ENCODE data around the gene SCAF8. TPM values are rescaled to one million over a fixed set of nuclear protein-coding genes. Genes with fewer than 3 reads are reported as not detected.

The SCAF8 gene
- total and polyA plus RNA-seq, 2 of the 8 experiments (the other 6 are each of a cell fraction or from before 2014, with no cell fraction given), result 20.3 to 46.3 TPM

- no peak overlapping the region for H4K5ac ChIP-seq (ENCODE audit: insufficient read length, low read depth, low read length)
- H2BK120ac ChIP-seq (replicated peaks; ENCODE audit: low read depth, low read length), result no peak overlapping the region
- no peak overlapping the region for H3K23ac ChIP-seq (ENCODE audit: insufficient read length)
- TF ChIP-seq E2F6 (IDR thresholded peaks at IDR 0.05), result 0 out of 2 replicates have a peak, but pooled peaks have one; percentile 26
- no peak for TF ChIP-seq CTCF (IDR thresholded peaks at IDR 0.05; ENCODE audit: control extremely low read depth in 1 of 3, insufficient read depth in 1 of 3, low read depth in 1 of 3, low read length in 3 of 3)
- H4K20me1 ChIP-seq (replicated peaks in 1 of 2; ENCODE audit: control insufficient read depth in 1 of 2, insufficient read depth in 2 of 2, low read length in 2 of 2), result peaks cover 0 to 6% of the 10 kb centered on the region in 2 experiments
- no peak overlapping the region for H2AK5ac ChIP-seq (ENCODE audit: low read depth, low read length)
- no peaks in the 10 kb centered on the region for H3K23me2 ChIP-seq (ENCODE audit: low read depth, low read length)
- H3K4ac ChIP-seq (replicated peaks; ENCODE audit: insufficient read length, low read depth, low read length), result no peak overlapping the region
- POLR2A ChIA-PET (ENCODE audit: partially characterized antibody), result no interaction called here
- peak overlapping the region in 1 of 2 experiments; percentile 35; a peak in 1 of 4 replicates for H3K4me2 ChIP-seq (ENCODE audit: insufficient read depth in 1 of 2, low read depth in 2 of 2, low read length in 2 of 2)
- no peak overlapping the region for H3K4me3 ChIP-seq (ENCODE audit: extremely low read depth in 1 of 4, insufficient read depth in 2 of 4, low read depth in 3 of 4, low read length in 4 of 4)
- no peak overlapping the region for H3K9ac ChIP-seq (replicated peaks in 1 of 4; ENCODE audit: extremely low read depth in 1 of 4, low read depth in 3 of 4, low read length in 3 of 4)
- peak overlapping the region; percentile 78 for H2BK12ac ChIP-seq (ENCODE audit: low read depth, low read length)
- no peak overlapping the region for H3K27ac ChIP-seq (ENCODE audit: low read depth, low read length)
- no peak overlapping the region for H2BK15ac ChIP-seq (ENCODE audit: low read length)
- FAIRE-seq (no peak), DNase-seq (ENCODE audit: low read depth in 1 of 2, low spot score in 2 of 2) (peak in 1 of 2 experiments; percentile 45)
- H2BK20ac ChIP-seq (ENCODE audit: low read length), result no peak overlapping the region
- H3K9me3 ChIP-seq (ENCODE audit: insufficient read depth in 2 of 2, low read depth in 1 of 2, low read length in 1 of 2), result no peaks in the 10 kb centered on the region
- H4K8ac ChIP-seq (ENCODE audit: extremely low read depth, insufficient read depth, low read length), result peak overlapping the region; percentile 51
- no peak overlapping the region for H3K56ac ChIP-seq (replicated peaks; ENCODE audit: insufficient read length, low read depth, low read length)
- H4K91ac ChIP-seq (replicated peaks; ENCODE audit: insufficient read length, low read length), result no peak overlapping the region
- peak overlapping the region; percentile 40; the same call in 1 of the 2 replicates for H3K18ac ChIP-seq (ENCODE audit: extremely low read depth, low read length)
- H2BK5ac ChIP-seq (ENCODE audit: low read depth, low read length), result no peak overlapping the region
- no peaks in the 10 kb centered on the region for H3K36me3 ChIP-seq (ENCODE audit: control insufficient read depth in 2 of 4, insufficient read depth in 4 of 4, low read length in 3 of 4)
- 70% methylated on average over 10 of the region's 10 CpGs; no CpG with 5 or more reads in 1 of the 2 experiments for WGBS, 2 experiments (ENCODE audit: extremely low coverage in 1 of 2, insufficient coverage in 1 of 2, insufficient read length in 1 of 2, insufficient replicate concordance in 2 of 2, low coverage in 1 of 2, low lambda C conversion rate in 2 of 2, missing lambda C conversion rate in 1 of 2)
- no peaks in the 10 kb centered on the region; the same call in 1 of the 2 replicates for H3K79me1 ChIP-seq (ENCODE audit: low read depth, low read length)
- no peak overlapping the region for H2AFZ ChIP-seq (ENCODE audit: low read length)
- no peak overlapping the region for H3K14ac ChIP-seq (ENCODE audit: insufficient read length)
- H3K27me3 ChIP-seq (replicated peaks in 1 of 4; ENCODE audit: control insufficient read depth in 3 of 4, extremely low read depth in 1 of 4, insufficient read depth in 3 of 4, low read length in 3 of 4), result no peaks in the 10 kb centered on the region
- H3K4me1 ChIP-seq (replicated peaks in 1 of 4; ENCODE audit: control insufficient read depth in 3 of 4, insufficient read depth in 4 of 4, low read length in 3 of 4), result peaks cover 4 to 17% (median 13%) of the 10 kb centered on the region in 4 experiments; a peak in 6 of 7 replicates
- peaks cover 0 to 4% of the 10 kb centered on the region in 2 experiments; a peak in 2 of 4 replicates for H3K79me2 ChIP-seq (ENCODE audit: control insufficient read depth in 1 of 2, insufficient read depth in 2 of 2, low read length in 2 of 2)
- CTCF ChIA-PET (ENCODE audit: partially characterized antibody), result interaction anchor here (0.6 to 2.4 kb wide), 10 partner anchors 9 to 373 kb away, joined by 3 to 9 read pairs (median 3); no protein-coding TSS in a partner anchor
These were observed 141.8 kb downstream of the SCAF8 start for GRCh38 chr6:154874773-154875592.
